OCI-LY1 (cell line): ENCODE measurements around the gene ARID3C.

Source experiments
- H2AFZ ChIP-seq: fragments of 200-600 bp; sonication (generic), shearing (Covaris generic); 2 replicates; pipeline ENCODE4 v1.6.0; 2014; ENCODE audit warnings: antibody characterized with exemption, mild to moderate bottlenecking, low read length
- H3F3A ChIP-seq: fragments of 200-600 bp; sonication (generic), shearing (Covaris generic); 2 replicates; pipeline ENCODE4 v1.6.0; 2014; ENCODE audit warnings: mild to moderate bottlenecking, antibody characterized with exemption, low read length, moderate library complexity; ENCODE audit not compliant: insufficient read depth
- H3K27ac ChIP-seq: fragments of 200-600 bp; sonication (generic); 2 replicates; pipeline ENCODE4 v1.5.1; 2014; ENCODE audit warnings: low read length, mixed run types, mild to moderate bottlenecking, low read depth; ENCODE audit not compliant: poor library complexity, severe bottlenecking
- H3K27me3 ChIP-seq: fragments of 200-600 bp; sonication (generic); 2 replicates; pipeline ENCODE4 v1.6.0; 2014; ENCODE audit warnings: antibody characterized with exemption, mild to moderate bottlenecking, low read length, moderate library complexity; ENCODE audit not compliant: insufficient read depth
- H3K36me3 ChIP-seq: fragments of 200-600 bp; sonication (generic); 2 replicates; pipeline ENCODE4 v1.6.1; 2014; ENCODE audit warnings: mild to moderate bottlenecking, antibody characterized with exemption, low read length, moderate library complexity, mixed read lengths; ENCODE audit not compliant: insufficient read depth
- H3K4me1 ChIP-seq: fragments of 200-600 bp; sonication (generic); 2 replicates; pipeline ENCODE4 v1.5.1; 2014; ENCODE audit warnings: mild to moderate bottlenecking, low read length, moderate library complexity; ENCODE audit not compliant: insufficient read depth, severe bottlenecking
- H3K4me2 ChIP-seq: fragments of 200-600 bp; sonication (generic), shearing (Covaris generic); 2 replicates; pipeline ENCODE4 v1.6.1; 2014; ENCODE audit warnings: low read length
- H3K4me3 ChIP-seq: fragments of 200-600 bp; sonication (generic); 2 replicates; pipeline ENCODE4 v1.5.1; 2014; ENCODE audit warnings: low read length, low read depth, mild to moderate bottlenecking, mixed read lengths; ENCODE audit not compliant: poor library complexity, severe bottlenecking
- H3K79me2 ChIP-seq: fragments of 200-600 bp; shearing (Covaris generic); 2 replicates; pipeline ENCODE4 v1.6.1; 2016; ENCODE audit warnings: mixed run types, low read length, mixed read lengths; ENCODE audit not compliant: insufficient read depth
- H3K9ac ChIP-seq: fragments of 200-600 bp; sonication (generic), shearing (Covaris generic); 2 replicates; pipeline ENCODE4 v1.6.1; 2014; ENCODE audit warnings: mild to moderate bottlenecking, low read length, mixed read lengths
- H3K9me2 ChIP-seq: fragments of 200-600 bp; sonication (generic), shearing (Covaris generic); 2 replicates; pipeline ENCODE4 v1.6.1; 2014; ENCODE audit warnings: low read depth, mild to moderate bottlenecking, low read length, mixed read lengths
- H3K9me3 ChIP-seq: fragments of 200-600 bp; shearing (Covaris generic); 2 replicates; pipeline ENCODE4 v1.6.1; 2014; ENCODE audit warnings: low read length, mixed read lengths
- H4K20me1 ChIP-seq: fragments of 200-600 bp; sonication (generic), shearing (Covaris generic); 2 replicates; pipeline ENCODE4 v1.6.0; 2016; ENCODE audit warnings: mild to moderate bottlenecking, low read length; ENCODE audit not compliant: insufficient read depth
- EZH2 ChIP-seq: fragments of 200-600 bp; sonication (generic), shearing (Covaris generic); IDR thresholded peaks from 2 replicates; pipeline ENCODE4 v1.8.0; 2017; ENCODE audit warnings: borderline replicate concordance, mixed run types, mild to moderate bottlenecking, antibody characterized with exemption, low read length, moderate library complexity, mixed read lengths
- TF ChIP-seq, protein P1 (sequence below): fragments of 200-600 bp; sonication (generic), shearing (Covaris generic); IDR thresholded peaks from 2 replicates; pipeline ENCODE4 v1.5.1; 2017; ENCODE audit warnings: mild to moderate bottlenecking, antibody characterized with exemption, low read length, moderate library complexity, mixed read lengths

ARID3C gene

DNA sequence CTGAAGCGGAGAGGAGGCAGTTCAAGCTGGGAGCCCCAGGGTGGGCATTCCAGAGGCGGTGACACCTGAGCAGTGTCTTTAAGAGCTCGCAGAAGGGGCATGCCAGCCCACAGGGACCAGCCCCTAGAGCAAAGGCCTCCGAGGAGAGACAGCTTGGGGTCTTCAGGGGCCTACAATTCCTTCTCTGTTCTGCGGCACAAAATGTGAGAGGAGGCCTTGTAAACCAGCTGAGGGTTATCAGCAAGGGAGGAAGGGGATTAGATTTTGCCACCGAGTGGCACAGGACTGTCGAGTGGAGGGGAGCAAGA, 9.2 kb upstream of the ARID3C start:
- H2AFZ ChIP-seq = peak overlapping the region; percentile 26; the same call in 1 of the 2 replicates

DNA sequence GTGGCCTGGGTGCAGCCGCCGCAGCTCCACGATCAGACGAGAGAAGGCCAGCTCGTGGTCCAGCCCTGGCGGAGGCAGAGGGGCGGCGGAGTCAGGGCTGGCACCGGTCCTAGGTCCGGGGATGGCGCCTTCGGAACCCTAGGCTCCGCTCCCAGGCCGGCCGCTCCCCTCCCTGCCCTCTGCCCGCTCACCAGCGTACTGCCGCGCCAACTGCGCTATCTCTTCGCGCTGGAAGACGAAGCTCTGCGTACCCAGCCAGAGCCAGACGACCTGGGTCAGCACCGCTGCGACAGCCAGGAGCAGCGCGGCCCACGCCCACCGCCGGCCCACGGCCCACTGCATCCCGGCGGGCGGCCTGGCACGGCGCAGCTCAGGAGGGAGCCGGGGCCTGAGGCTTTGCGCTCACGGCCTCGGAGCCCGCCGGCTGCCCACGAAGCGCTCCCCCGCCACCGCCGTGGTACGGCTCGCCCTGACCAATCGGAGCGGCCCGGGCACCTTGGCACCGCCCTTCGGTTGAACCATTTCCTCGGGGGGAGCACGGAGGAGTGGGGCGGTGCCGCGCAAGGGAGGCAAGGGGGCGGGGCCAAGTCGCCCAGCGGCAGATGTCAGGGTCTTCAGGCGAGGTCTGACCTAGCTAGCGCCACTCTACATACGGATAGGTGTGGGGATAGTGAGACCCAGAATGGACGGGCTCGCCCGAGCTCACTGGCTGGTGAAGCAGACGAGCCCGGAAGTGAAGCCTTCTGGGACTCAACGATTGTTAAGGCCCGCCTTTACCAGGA, 8.7 kb upstream of the ARID3C start, which contains the start of gene SIGMAR1:
SIGMAR1 (minus strand) TSS at position 432 of the 782 bp plus-strand sequence; CDS start at position 342, 90 bp downstream.
- no peak for TF ChIP-seq EZH2
- TF ChIP-seq, protein P1, sequence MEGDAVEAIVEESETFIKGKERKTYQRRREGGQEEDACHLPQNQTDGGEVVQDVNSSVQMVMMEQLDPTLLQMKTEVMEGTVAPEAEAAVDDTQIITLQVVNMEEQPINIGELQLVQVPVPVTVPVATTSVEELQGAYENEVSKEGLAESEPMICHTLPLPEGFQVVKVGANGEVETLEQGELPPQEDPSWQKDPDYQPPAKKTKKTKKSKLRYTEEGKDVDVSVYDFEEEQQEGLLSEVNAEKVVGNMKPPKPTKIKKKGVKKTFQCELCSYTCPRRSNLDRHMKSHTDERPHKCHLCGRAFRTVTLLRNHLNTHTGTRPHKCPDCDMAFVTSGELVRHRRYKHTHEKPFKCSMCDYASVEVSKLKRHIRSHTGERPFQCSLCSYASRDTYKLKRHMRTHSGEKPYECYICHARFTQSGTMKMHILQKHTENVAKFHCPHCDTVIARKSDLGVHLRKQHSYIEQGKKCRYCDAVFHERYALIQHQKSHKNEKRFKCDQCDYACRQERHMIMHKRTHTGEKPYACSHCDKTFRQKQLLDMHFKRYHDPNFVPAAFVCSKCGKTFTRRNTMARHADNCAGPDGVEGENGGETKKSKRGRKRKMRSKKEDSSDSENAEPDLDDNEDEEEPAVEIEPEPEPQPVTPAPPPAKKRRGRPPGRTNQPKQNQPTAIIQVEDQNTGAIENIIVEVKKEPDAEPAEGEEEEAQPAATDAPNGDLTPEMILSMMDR = no peak
- Histone ChIP-seq H3K4me3 (peak within 1 kb of the TSS; percentile 92), H3K9me3 (no peaks in the 10 kb centered on the region), H3K36me3 (peaks cover 17% of the 10 kb centered on the region), H4K20me1 (no peaks in the 10 kb centered on the region), H3K4me1 (peaks cover 24% of the 10 kb centered on the region), H3K27me3 (no peaks in the 10 kb centered on the region), H3K79me2 (peaks cover 13% of the 10 kb centered on the region; the same call in 1 of the 2 replicates), H3K4me2 (peak within 1 kb of the TSS; percentile 67), H2AFZ (peak within 1 kb of the TSS; percentile 26; the same call in 1 of the 2 replicates), H3K9me2 (no peaks in the 10 kb centered on the region), H3K9ac (peak within 1 kb of the TSS; percentile 92), H3F3A (no peaks in the 10 kb centered on the region), H3K27ac (peak within 1 kb of the TSS; percentile 43)

More for the DNA sequence above, 9.2 kb upstream of the ARID3C start:
- Histone ChIP-seq H3K79me2 (peaks cover 13% of the 10 kb centered on the region; the same call in 1 of the 2 replicates), H3K9ac (peak overlapping the region; percentile 92), H3K9me2 (no peaks in the 10 kb centered on the region), H3K27ac (peak overlapping the region; percentile 40), H3K4me2 (peak overlapping the region; percentile 67), H3K4me1 (peaks cover 24% of the 10 kb centered on the region), H3K27me3 (no peaks in the 10 kb centered on the region), H3F3A (no peaks in the 10 kb centered on the region), H3K9me3 (no peaks in the 10 kb centered on the region), H4K20me1 (no peaks in the 10 kb centered on the region), H3K36me3 (peaks cover 17% of the 10 kb centered on the region), H3K4me3 (peak overlapping the region; percentile 92)
- no peak for TF ChIP-seq EZH2
- TF ChIP-seq, protein P1 = no peak

DNA sequence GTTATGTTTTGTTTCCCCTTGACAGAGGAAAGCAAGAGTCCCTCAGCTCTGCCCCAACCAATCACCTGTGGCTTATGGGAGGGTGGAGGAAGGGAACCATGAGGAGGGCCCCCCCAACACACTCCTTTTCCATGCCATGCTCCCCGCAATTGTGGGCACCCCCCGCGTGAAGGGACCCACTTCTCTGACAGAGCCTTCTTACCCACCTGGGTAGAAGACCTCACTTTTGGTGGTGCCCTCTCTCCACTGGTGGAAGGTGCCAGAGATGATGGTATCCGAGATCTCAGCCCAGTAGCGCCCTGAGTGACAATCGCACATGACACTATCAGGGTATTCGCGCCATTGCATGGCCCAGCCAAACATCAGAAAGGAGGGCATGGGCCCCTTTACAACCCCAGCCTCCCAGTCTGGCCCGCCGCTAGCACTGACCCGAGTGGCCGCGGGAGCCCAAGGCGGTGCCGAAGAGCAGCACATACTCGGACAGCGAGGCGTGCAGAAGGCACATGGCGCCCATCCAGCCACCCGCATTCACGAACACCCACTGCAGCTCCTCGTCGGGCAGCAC, 8.0 kb upstream of the ARID3C start:
- Histone ChIP-seq H3K79me2 (peaks cover 13% of the 10 kb centered on the region; the same call in 1 of the 2 replicates), H3K4me2 (peak overlapping the region; percentile 67), H3F3A (no peaks in the 10 kb centered on the region), H3K27me3 (no peaks in the 10 kb centered on the region), H3K4me1 (peaks cover 24% of the 10 kb centered on the region), H3K4me3 (peak overlapping the region; percentile 92), H3K27ac (peak overlapping the region; percentile 43), H4K20me1 (no peaks in the 10 kb centered on the region), H2AFZ (no peak overlapping the region), H3K9me2 (no peaks in the 10 kb centered on the region), H3K9me3 (no peaks in the 10 kb centered on the region), H3K9ac (peak overlapping the region; percentile 92), H3K36me3 (peaks cover 17% of the 10 kb centered on the region)
- TF ChIP-seq, protein P1 = no peak
